NB4 (cell line): ENCODE results near the gene S100A1.

ENCODE experiments used
- MYC ChIP-seq: IDR thresholded peaks from 2 replicates; pipeline ENCODE4 v1.6.1; 2011; ENCODE audit warnings: low read depth, low read length
- POLR2A ChIP-seq: IDR thresholded peaks from 2 replicates; pipeline ENCODE4 v1.6.1; 2011; ENCODE audit warnings: mild to moderate bottlenecking; ENCODE audit not compliant: insufficient read length; ENCODE audit errors: extremely low read depth
- TF ChIP-seq, protein P1 (sequence below): IDR thresholded peaks from one replicate; pipeline ENCODE4 v1.5.1; 2012; ENCODE audit warnings: low read depth, low read length
- TF ChIP-seq, protein P2 (sequence below): IDR thresholded peaks from 2 replicates; pipeline ENCODE4 v1.6.1; 2011; ENCODE audit warnings: low read depth, low read length

DNA sequence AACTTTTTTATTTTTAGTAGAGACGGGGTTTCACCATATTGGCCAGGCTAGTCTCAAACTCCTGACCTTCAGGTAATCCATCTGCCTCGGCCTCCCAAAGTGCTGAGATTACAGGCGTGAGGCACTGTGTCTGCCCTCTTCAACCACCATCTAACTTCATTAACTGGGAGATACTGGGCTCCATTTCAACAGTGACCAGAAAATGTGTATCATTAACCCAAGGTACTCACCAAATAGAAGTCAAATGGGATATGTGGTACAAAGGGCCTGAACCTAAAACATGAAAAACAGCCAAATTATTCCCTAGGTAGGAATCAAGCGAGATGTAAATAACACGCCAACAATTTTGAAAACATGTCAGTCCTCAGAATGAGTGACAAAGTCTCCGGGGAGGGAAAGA is 41.4 kb downstream of the S100A1 start:
- TF ChIP-seq MYC = no peak
- TF ChIP-seq, protein P1, sequence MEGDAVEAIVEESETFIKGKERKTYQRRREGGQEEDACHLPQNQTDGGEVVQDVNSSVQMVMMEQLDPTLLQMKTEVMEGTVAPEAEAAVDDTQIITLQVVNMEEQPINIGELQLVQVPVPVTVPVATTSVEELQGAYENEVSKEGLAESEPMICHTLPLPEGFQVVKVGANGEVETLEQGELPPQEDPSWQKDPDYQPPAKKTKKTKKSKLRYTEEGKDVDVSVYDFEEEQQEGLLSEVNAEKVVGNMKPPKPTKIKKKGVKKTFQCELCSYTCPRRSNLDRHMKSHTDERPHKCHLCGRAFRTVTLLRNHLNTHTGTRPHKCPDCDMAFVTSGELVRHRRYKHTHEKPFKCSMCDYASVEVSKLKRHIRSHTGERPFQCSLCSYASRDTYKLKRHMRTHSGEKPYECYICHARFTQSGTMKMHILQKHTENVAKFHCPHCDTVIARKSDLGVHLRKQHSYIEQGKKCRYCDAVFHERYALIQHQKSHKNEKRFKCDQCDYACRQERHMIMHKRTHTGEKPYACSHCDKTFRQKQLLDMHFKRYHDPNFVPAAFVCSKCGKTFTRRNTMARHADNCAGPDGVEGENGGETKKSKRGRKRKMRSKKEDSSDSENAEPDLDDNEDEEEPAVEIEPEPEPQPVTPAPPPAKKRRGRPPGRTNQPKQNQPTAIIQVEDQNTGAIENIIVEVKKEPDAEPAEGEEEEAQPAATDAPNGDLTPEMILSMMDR = no peak
- TF ChIP-seq POLR2A = no peak
- TF ChIP-seq, protein P2, sequence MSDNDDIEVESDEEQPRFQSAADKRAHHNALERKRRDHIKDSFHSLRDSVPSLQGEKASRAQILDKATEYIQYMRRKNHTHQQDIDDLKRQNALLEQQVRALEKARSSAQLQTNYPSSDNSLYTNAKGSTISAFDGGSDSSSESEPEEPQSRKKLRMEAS = no peak
